Measurements from ENCODE around the gene PHC2.

PHC2 gene

GRCh38 chr1:33384040-33384812 lies 46.7 kb downstream of the PHC2 start:
- DNase-seq: no peak

DNA sequence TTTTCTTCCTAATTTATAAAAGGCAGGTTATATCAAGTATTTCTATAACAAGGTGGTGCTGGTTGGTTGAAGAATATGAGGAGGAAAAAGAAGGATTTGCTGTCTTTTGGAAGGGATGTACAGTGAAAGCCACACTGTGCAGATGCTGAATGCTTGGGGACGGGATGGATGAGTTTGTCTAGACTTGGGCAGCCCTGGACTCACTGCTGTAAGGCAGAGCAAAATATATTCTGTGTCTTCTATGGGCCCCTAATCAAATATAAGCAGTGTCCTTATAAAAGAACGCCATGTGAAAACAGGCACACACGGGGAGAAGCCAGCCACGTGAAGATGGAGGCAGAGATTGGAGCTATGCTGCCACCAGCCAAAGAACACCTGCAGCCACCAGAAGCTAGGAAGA lies 47.4 kb downstream of the PHC2 start:
- DNase-seq: no peak

DNA sequence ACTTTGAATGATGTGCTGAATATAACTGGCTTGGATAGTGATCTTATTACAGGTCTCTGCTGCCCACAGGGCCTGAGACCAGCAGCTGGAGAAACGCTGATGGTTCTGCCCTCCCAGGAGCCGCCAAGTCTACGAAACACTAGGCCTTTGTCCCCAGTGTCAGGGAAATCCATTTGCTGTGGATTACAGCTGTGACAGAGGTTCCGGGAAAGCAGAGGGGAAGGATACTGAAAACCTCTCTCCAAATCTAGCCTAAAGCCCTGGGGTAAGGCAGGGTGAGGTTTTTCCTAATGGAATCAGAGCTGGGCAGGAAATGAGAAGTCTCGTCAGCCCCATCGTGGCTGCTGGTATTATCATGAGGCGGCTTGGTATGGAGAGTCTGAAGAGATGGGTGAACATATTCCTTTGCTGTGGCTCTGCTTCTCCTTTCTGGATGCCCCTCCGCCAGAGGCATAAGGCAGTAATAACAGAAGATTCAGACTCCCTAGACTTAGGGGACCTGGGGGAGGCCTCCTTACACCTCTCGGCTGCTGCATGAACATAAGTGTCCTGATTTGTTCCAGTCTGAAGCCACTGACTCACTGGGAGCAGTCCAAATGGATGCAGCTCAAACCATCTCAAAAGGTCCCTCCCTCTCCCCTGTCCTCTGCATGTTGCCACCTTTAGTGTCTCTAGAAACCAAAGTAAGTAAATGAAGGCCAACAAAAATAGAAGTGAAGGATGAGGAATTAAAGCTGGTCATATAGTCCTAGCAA lies 48.1 kb downstream of the PHC2 start:
- DNase-seq: no peak

GRCh38 chr1:33381977-33382376 lies 48.9 kb downstream of the PHC2 start:
- DNase-seq: no peak

DNA sequence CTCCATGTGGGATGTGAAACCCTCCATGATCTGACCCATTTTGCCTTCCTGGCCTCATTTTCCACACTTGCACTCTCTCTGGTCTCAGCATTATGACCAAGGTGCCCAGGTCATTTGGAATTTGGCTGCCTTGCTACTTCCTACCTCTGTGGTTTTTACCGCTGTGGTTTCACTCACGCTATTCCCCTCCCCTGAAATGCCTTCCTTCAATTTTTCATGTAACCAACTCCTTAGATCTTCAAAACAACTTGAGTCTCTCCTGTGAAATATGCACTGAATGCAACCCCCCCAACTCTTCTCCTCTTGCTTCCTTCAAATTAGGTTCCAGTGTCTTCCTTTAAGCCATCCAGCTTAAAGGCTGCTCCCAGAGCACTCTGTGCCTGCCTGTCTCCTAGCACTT lies 50.1 kb downstream of the PHC2 start:
- no peak for DNase-seq

DNA sequence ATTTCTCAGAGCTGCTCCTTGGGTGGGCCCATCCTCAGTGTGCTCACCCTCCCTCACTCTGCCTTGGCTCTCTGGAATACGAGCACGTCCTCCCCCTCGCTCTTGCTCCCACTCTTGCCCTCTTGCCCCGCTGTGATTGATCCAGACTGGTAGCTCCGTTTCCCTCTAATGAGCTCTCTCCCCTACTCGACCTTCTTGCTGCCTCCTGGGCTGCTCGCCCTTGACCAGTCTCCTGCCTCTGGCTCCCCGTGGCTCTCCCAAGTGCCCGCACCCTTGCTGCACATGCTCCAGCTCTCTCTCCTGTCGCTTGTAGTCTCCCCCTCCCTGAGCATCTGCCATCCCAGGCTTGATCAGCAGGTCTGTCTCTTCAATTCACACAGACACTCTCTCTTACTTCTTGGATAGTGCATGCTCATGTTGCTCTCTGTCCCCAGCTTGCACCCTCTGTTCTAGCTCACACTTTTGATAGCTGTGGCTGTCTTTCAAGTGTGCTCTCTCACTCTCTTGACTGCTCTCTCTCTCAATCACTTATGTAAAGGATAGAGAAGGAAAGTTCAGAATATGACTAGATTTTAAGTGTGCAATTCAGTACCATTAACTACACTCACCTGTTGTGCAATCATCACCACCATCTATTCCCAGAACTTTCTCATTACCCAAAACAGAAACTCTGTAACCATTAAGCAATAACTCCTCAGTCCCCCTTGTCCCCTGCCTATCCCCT lies 51.1 kb downstream of the PHC2 start:
- no peak for DNase-seq

DNA sequence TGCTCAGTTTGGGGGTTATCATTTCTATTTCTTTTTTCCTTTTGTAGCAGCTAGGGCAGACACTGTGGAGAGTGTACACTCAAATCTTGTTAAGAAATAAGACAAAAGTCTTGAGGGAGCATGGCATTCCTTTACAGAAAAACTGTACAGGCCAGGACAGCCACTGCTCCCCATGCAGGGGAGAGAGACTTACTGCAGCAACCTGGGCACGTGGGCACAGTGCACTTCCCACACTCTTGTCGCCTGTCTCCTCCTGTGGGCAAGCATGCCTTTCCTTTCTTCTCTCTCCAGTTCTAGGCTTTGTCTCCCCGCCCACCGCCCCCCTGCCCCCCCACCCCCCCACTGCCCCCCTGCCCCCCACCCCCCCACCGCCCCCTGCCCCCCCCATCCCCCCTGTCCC lies 51.9 kb downstream of the PHC2 start:
- DNase-seq: no peak

GRCh38 chr1:33378524-33378923 lies 52.4 kb downstream of the PHC2 start:
- no peak for DNase-seq

- no peak for DNase-seq
These were observed 53.1 kb downstream of the PHC2 start for GRCh38 chr1:33377756-33378155.

- no peak for DNase-seq
These were observed 53.9 kb downstream of the PHC2 start for GRCh38 chr1:33377013-33377412.

DNA sequence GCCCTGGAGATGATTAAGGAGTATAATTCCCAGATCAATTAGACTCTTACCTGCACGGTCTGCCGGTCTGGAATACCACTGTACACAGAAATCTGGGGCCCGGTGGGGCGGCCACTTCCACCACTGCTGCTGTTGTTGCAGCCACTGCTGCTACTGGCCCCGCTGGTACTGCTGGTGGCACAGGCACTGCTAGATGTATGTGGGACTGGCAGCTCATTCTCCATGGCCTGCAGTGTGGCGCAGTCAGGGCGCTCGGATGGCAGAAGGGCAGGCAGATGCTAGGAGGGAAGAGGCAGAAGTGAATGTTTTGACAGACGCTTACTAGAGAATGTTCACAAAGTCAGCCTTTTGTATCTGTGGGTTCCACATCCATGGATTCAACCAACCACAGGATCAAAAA lies 55.6 kb downstream of the PHC2 start:
- no peak for DNase-seq

- DNase-seq: no peak
These were observed 56.4 kb downstream of the PHC2 start for GRCh38 chr1:33374336-33375105.

GRCh38 chr1:33373606-33374005 lies 57.3 kb downstream of the PHC2 start:
- DNase-seq: no peak

- no peak for DNase-seq
These were observed 58.2 kb downstream of the PHC2 start for GRCh38 chr1:33372677-33373076.

- DNase-seq: no peak
These were observed 58.7 kb downstream of the PHC2 start for GRCh38 chr1:33372162-33372561.

DNA sequence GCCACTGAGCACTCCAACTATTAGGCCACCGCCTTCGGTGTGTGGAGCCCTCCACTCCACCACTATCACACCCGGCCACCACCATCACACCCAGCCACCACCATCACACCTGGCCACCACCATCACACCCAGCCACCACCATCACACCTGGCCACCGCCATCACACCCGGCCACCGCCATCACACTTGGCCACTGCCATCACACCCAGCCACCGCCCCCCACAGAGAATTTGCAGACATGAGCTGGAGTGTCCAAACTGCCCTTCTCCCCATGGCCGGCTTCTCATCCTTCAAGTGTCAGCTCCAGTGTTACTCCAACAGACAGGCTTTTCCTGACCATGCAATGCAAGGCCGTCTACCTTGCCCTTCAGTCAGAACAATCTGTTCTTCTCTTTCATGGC lies 59.6 kb downstream of the PHC2 start:
- no peak for DNase-seq

DNA sequence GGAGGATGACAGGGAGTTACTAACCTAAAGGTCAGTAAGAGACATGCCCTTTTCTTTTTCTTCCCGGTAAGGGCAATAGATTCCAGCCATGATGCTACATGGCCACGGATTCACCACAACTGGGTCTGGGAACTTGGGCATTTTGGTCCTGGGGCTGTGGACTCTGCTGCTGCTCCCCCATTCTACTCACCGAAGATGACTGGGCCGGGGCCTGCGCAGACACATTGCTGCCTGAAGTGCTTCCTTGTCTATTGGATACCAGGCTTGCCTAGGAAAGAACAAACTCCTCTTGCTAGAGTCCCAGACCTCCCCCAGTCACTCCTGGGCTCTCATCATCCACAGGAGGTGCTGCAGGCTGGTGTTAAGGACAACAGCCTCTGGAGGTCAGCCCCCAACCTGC lies 60.1 kb downstream of the PHC2 start:
- no peak for DNase-seq

GRCh38 chr1:33370301-33370700 lies 60.6 kb downstream of the PHC2 start:
- DNase-seq: peak; percentile 33

GRCh38 chr1:33369764-33370163 lies 61.1 kb downstream of the PHC2 start:
- no peak for DNase-seq

- no peak for DNase-seq
These were observed 61.8 kb downstream of the PHC2 start for GRCh38 chr1:33369081-33369480.

GRCh38 chr1:33368431-33368830 lies 62.5 kb downstream of the PHC2 start:
- DNase-seq: no peak

- DNase-seq: peak; percentile 31
These were observed 63.1 kb downstream of the PHC2 start for GRCh38 chr1:33367485-33368405.

All from NCI-H446 treated with DMSO at 0.1 percent for 48 hours (cell line).